Suprapubic skin (tissue), 4 donors: ENCODE results near the gene UGGT2.

ENCODE experiments used
- CTCF ChIP-seq, 2 donors: fragments of 200-600 bp in 1 of 2; fragments of 450-650 bp in 1 of 2; sonication (generic) in 1 of 2; IDR thresholded peaks; one replicate each; pipeline ENCODE4 v1.5.1; 2016 to 2019; ENCODE audit warnings: antibody characterized with exemption in 2 of 2, mild to moderate bottlenecking in 1 of 2, moderate library complexity in 1 of 2
- POLR2A ChIP-seq, 2 donors: fragments of 450-650 bp; IDR thresholded peaks; one replicate each; pipeline ENCODE4 v1.6.1; 2017; ENCODE audit warnings: antibody characterized with exemption in 2 of 2, mild to moderate bottlenecking in 2 of 2, moderate library complexity in 2 of 2
- POLR2AphosphoS5 ChIP-seq, 3 donors: sonication (generic); formaldehyde crosslinking; IDR thresholded peaks; one replicate each; pipeline ENCODE4 v1.6.1; 2017; ENCODE audit warnings: antibody characterized with exemption in 3 of 3

DNA sequence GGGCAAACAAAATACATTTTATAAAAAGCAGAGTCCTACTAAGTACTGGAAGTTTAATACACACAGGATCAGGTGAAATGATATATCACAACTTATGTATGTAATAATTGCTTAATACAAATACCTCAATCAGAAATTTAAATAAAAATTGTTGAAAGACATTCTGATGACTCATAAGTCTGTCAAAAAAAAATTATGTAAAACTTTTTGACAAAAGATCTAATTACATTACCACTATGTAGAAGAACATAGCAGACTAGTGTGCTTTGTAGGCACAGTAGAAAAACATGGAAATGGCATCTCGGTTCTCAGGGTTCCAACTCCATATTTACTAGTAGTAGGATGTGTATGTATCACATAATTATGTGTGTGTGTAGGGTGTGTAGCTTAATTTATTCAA, 220.1 kb downstream of the UGGT2 start:
- TF ChIP-seq POLR2A (IDR thresholded peaks at IDR 0.05) (no peak), CTCF (IDR thresholded peaks at IDR 0.05) (no peak), POLR2AphosphoS5 (IDR thresholded peaks at IDR 0.05) (no peak)
